ENCODE data around the gene ADCK2.

GRCh38 chr7:140661124-140661523 is 11.6 kb upstream of the ADCK2 start:
- TF ChIP-seq EZH2 (IDR thresholded peaks at IDR 0.05; ENCODE audit: borderline replicate concordance, low read depth, low read length, severe bottlenecking) (no peak), CTCF (IDR thresholded peaks at IDR 0.05; ENCODE audit: extremely low read depth in 1 of 2, insufficient read depth in 1 of 2, low read depth in 1 of 2, low read length in 2 of 2) (no peak), GATA2 (IDR thresholded peaks at IDR 0.05; ENCODE audit: insufficient read depth, insufficient read length, low read depth, low read length) (no peak), POLR2AphosphoS5 (IDR thresholded peaks at IDR 0.05; ENCODE audit: insufficient read depth, low read depth, low read length) (no peak), POLR2A (IDR thresholded peaks at IDR 0.05; ENCODE audit: low read depth, low read length) (no peak), JUN (IDR thresholded peaks at IDR 0.05; ENCODE audit: borderline replicate concordance, insufficient read depth, insufficient read length, low read depth) (no peak), MAX (IDR thresholded peaks at IDR 0.05; ENCODE audit: insufficient read depth, insufficient read length) (no peak)
